Loucy (cell line): ENCODE data around the gene DAPK1.

Experiments used
- EZH2phosphoT487 ChIP-seq: fragments of 200-600 bp; IDR thresholded peaks from 2 replicates; pipeline ENCODE4 v1.6.1; 2018; ENCODE audit warnings: antibody characterized with exemption, mild to moderate bottlenecking, moderate library complexity, borderline replicate concordance
- TF ChIP-seq, protein P1 (sequence below): fragments of 200-600 bp; sonication (generic); conservative IDR thresholded peaks from 2 replicates; pipeline ENCODE4 v1.5.1; 2014; ENCODE audit warnings: mild to moderate bottlenecking, antibody characterized with exemption, low read length

DNA sequence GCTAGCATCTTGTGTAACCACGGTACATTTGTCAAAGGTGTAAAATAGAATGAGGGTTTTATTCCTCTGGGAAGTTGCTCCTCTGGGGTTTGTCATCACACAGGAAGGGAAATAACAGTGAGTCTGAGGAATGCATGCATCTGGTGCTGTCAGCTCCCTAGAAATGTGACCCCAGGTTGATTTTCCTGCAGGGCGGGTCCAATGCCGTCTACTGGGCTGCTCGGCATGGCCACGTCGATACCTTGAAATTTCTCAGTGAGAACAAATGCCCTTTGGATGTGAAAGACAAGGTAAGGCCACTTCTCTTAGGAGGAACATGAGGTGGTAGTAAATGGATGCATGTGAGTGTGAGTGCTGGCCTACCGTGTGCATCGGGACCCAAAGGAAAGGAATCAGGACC is 149.4 kb downstream of the DAPK1 start:
- TF ChIP-seq, protein P1, sequence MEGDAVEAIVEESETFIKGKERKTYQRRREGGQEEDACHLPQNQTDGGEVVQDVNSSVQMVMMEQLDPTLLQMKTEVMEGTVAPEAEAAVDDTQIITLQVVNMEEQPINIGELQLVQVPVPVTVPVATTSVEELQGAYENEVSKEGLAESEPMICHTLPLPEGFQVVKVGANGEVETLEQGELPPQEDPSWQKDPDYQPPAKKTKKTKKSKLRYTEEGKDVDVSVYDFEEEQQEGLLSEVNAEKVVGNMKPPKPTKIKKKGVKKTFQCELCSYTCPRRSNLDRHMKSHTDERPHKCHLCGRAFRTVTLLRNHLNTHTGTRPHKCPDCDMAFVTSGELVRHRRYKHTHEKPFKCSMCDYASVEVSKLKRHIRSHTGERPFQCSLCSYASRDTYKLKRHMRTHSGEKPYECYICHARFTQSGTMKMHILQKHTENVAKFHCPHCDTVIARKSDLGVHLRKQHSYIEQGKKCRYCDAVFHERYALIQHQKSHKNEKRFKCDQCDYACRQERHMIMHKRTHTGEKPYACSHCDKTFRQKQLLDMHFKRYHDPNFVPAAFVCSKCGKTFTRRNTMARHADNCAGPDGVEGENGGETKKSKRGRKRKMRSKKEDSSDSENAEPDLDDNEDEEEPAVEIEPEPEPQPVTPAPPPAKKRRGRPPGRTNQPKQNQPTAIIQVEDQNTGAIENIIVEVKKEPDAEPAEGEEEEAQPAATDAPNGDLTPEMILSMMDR = no peak
- no peak for TF ChIP-seq EZH2phosphoT487
